ENCODE results near the gene AGRN. TPM values are rescaled to one million over a fixed set of nuclear protein-coding genes. Genes with fewer than 3 reads are reported as not detected.
A peak's percentile ranks its signal among the peaks of the same experiment; 100 is the strongest.

The AGRN gene
- total and polyA plus RNA-seq, 2 of the 4 experiments (the other 2 are of a cell fraction), result 8.1 to 115 TPM

DNA sequence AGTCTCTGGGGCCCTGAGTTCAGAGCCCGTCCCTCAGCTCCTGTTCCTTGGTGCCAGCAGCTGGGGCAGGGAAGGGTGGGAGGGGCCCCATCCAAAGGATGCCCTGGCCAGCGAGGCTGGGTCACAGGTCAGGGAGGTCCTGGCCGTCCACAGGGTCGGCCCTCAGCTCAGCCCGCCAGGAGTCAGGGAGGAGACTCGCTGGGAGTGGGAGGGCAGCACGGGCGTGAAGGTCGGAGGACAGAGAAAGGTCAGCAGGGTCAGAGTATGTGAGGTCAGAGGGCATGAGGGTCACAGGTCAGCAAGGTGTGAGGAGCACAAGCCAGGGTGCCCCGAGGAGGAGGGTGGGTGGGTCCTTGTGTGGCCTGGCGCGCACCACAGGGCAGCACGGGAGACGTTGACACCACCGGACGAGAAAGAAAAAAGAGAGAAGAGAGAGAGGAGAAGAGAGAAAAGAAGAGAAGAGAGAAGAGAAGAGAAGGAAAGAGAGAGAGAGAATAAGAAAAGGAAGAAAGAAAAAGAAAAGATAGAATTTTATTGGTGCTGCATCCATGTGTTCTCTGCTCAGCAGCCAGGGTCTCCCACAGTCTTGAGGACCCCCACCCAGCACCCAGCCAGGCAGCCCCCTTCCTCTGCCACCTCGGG lies 45.1 kb upstream of the AGRN start:
- WGBS, 2 experiments (ENCODE audit: extremely low coverage in 2 of 2, insufficient read length in 1 of 2), result 75% methylated on average over 14 of the region's 17 CpGs; no CpG with 5 or more reads in 1 of the 2 experiments
- Histone ChIP-seq H2BK5ac (ENCODE audit: low read depth, low read length, poor library complexity, severe bottlenecking) (no peak overlapping the region), H2AK5ac (ENCODE audit: low read depth, low read length) (no peak overlapping the region), H4K5ac (ENCODE audit: low read depth, low read length) (no peak overlapping the region), H3K4me1 (ENCODE audit: control insufficient read depth, insufficient read depth, low read length) (0 out of 2 replicates have a peak, but pooled peaks cover 2% of the 10 kb centered on the region), H3K4ac (ENCODE audit: low read depth, low read length) (no peak overlapping the region), H4K20me1 (ENCODE audit: insufficient read depth, low read length) (no peaks in the 10 kb centered on the region; the same call in 1 of the 2 replicates), H2BK120ac (ENCODE audit: low read depth, low read length) (no peak overlapping the region), H2AK9ac (replicated peaks; ENCODE audit: low read depth, low read length, poor library complexity) (no peak overlapping the region), H3K4me3 (ENCODE audit: insufficient read depth, low read depth, low read length) (no peak overlapping the region), H4K8ac (ENCODE audit: low read depth in 2 of 2, low read length in 2 of 2) (no peak overlapping the region), H3K36me3 (ENCODE audit: control insufficient read depth, insufficient read depth, low read length) (no peaks in the 10 kb centered on the region), H3K27ac (ENCODE audit: insufficient read depth, low read length) (no peak overlapping the region), H2AFZ (replicated peaks; ENCODE audit: low read length, poor library complexity) (peak overlapping the region; percentile 23), H3K18ac (ENCODE audit: low read depth, low read length) (no peak overlapping the region), H3K56ac (ENCODE audit: extremely low read depth, insufficient read depth, low read length) (no peak overlapping the region), H4K91ac (ENCODE audit: insufficient read depth, low read depth, low read length) (no peak overlapping the region), H3K14ac (replicated peaks; ENCODE audit: low read depth, low read length) (no peak overlapping the region), H3K27me3 (ENCODE audit: control insufficient read depth, insufficient read depth, low read length) (peaks cover 5% of the 10 kb centered on the region; the same call in 1 of the 2 replicates), H3K79me1 (ENCODE audit: low read depth in 1 of 2, low read length in 2 of 2) (no peaks in the 10 kb centered on the region), H3K9me1 (ENCODE audit: insufficient read depth, low read length) (no peaks in the 10 kb centered on the region), H3K9me3 (ENCODE audit: control insufficient read depth, insufficient read depth, low read length) (no peaks in the 10 kb centered on the region), H2BK20ac (ENCODE audit: low read depth, low read length) (no peak overlapping the region), H2BK15ac (ENCODE audit: low read depth, low read length) (no peak overlapping the region), H3K9ac (ENCODE audit: low read depth, low read length) (no peak overlapping the region), H3K4me2 (ENCODE audit: low read depth, low read length) (no peak overlapping the region), H3K23ac (ENCODE audit: low read depth, low read length) (no peak overlapping the region)
- intact Hi-C loops (cut with micrococcal nuclease), result loop anchor here (5.0 kb wide), 1 partner anchor 73 kb away; no protein-coding TSS in a partner anchor
- TF ChIP-seq, protein P1, sequence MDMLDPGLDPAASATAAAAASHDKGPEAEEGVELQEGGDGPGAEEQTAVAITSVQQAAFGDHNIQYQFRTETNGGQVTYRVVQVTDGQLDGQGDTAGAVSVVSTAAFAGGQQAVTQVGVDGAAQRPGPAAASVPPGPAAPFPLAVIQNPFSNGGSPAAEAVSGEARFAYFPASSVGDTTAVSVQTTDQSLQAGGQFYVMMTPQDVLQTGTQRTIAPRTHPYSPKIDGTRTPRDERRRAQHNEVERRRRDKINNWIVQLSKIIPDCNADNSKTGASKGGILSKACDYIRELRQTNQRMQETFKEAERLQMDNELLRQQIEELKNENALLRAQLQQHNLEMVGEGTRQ (IDR thresholded peaks at IDR 0.05; ENCODE audit: low read depth, low read length), result no peak
- DNase-seq (no peak), ATAC-seq (ENCODE audit: low read depth) (no peak)
- BruUV-seq (replicated peaks), result no TSS peak
- ChIA-PET CTCF (interaction anchor here (1.4 kb wide), 1 partner anchor 10 kb away, joined by 3 read pairs; no protein-coding TSS in a partner anchor), POLR2A (ENCODE audit: unreplicated experiment) (no interaction called here)
- in situ Hi-C loops (cut with MboI; ENCODE audit: low sequenced_read_pairs), result no loop called here
- dilution Hi-C loops (cut with HindIII; ENCODE audit: low sequenced_read_pairs, unreplicated experiment), result no loop called here

Measured in IMR-90 (cell line).